ENCODE measurements around the gene SFRP5.

SFRP5 gene

GRCh38 chr10:97736403-97736901 is 35.3 kb downstream of the SFRP5 start:
- H3K27me3 ChIP-seq (ENCODE audit: insufficient read depth, low read length) = no peaks in the 10 kb centered on the region
- H3F3A ChIP-seq (ENCODE audit: insufficient read depth, low read length) = no peaks in the 10 kb centered on the region
- peak overlapping the region; percentile 25 for H3K27ac ChIP-seq (ENCODE audit: low read depth, low read length, poor library complexity, severe bottlenecking)
- peaks cover 13% of the 10 kb centered on the region for H3K36me3 ChIP-seq (ENCODE audit: insufficient read depth, low read length)
- TF ChIP-seq CTCF (IDR thresholded peaks at IDR 0.05; ENCODE audit: low read length) (no peak), EZH2 (IDR thresholded peaks at IDR 0.05; ENCODE audit: borderline replicate concordance, low read length) (no peak)
- peaks cover 8% of the 10 kb centered on the region; the same call in 1 of the 2 replicates for H3K79me2 ChIP-seq (ENCODE audit: insufficient read depth, low read length)
- no peaks in the 10 kb centered on the region for H4K20me1 ChIP-seq (ENCODE audit: insufficient read depth, low read length)
- H3K4me2 ChIP-seq (ENCODE audit: low read length) = peak overlapping the region; percentile 96
- H3K9me2 ChIP-seq (ENCODE audit: low read depth, low read length) = no peaks in the 10 kb centered on the region
- peaks cover 19% of the 10 kb centered on the region for H3K4me1 ChIP-seq (ENCODE audit: insufficient read depth, low read length, severe bottlenecking)
- peak overlapping the region; percentile 98 for H3K4me3 ChIP-seq (ENCODE audit: low read depth, low read length, poor library complexity, severe bottlenecking)
- H2AFZ ChIP-seq (ENCODE audit: low read length) = peak overlapping the region; percentile 85; the same call in 1 of the 2 replicates
- no peaks in the 10 kb centered on the region for H3K9me3 ChIP-seq (ENCODE audit: low read length)
- peak overlapping the region; percentile 97; the same call in 1 of the 2 replicates for H3K9ac ChIP-seq (ENCODE audit: low read length)

GRCh38 chr10:97734021-97734420 is 37.8 kb downstream of the SFRP5 start:
- H3K4me3 ChIP-seq (ENCODE audit: low read depth, low read length, poor library complexity, severe bottlenecking) = no peak overlapping the region
- H3K9me2 ChIP-seq (ENCODE audit: low read depth, low read length) = no peaks in the 10 kb centered on the region
- H4K20me1 ChIP-seq (ENCODE audit: insufficient read depth, low read length) = no peaks in the 10 kb centered on the region
- H3K9ac ChIP-seq (ENCODE audit: low read length) = no peak overlapping the region
- peaks cover 8% of the 10 kb centered on the region; the same call in 1 of the 2 replicates for H3K79me2 ChIP-seq (ENCODE audit: insufficient read depth, low read length)
- H3K27ac ChIP-seq (ENCODE audit: low read depth, low read length, poor library complexity, severe bottlenecking) = no peak overlapping the region
- H3K9me3 ChIP-seq (ENCODE audit: low read length) = no peaks in the 10 kb centered on the region
- peaks cover 19% of the 10 kb centered on the region for H3K4me1 ChIP-seq (ENCODE audit: insufficient read depth, low read length, severe bottlenecking)
- H2AFZ ChIP-seq (ENCODE audit: low read length) = no peak overlapping the region
- TF ChIP-seq CTCF (IDR thresholded peaks at IDR 0.05; ENCODE audit: low read length) (no peak), EZH2 (IDR thresholded peaks at IDR 0.05; ENCODE audit: borderline replicate concordance, low read length) (no peak)
- H3K27me3 ChIP-seq (ENCODE audit: insufficient read depth, low read length) = no peaks in the 10 kb centered on the region
- no peaks in the 10 kb centered on the region for H3F3A ChIP-seq (ENCODE audit: insufficient read depth, low read length)
- H3K4me2 ChIP-seq (ENCODE audit: low read length) = no peak overlapping the region
- no peaks in the 10 kb centered on the region; the same call in 1 of the 2 replicates for H3K36me3 ChIP-seq (ENCODE audit: insufficient read depth, low read length)

GRCh38 chr10:97733256-97733655 is 38.5 kb downstream of the SFRP5 start:
- H3K9me2 ChIP-seq (ENCODE audit: low read depth, low read length) = no peaks in the 10 kb centered on the region
- no peaks in the 10 kb centered on the region; the same call in 1 of the 2 replicates for H3K36me3 ChIP-seq (ENCODE audit: insufficient read depth, low read length)
- H3K79me2 ChIP-seq (ENCODE audit: insufficient read depth, low read length) = peaks cover 8% of the 10 kb centered on the region; the same call in 1 of the 2 replicates
- H3F3A ChIP-seq (ENCODE audit: insufficient read depth, low read length) = no peaks in the 10 kb centered on the region
- no peak overlapping the region for H3K4me3 ChIP-seq (ENCODE audit: low read depth, low read length, poor library complexity, severe bottlenecking)
- TF ChIP-seq EZH2 (IDR thresholded peaks at IDR 0.05; ENCODE audit: borderline replicate concordance, low read length) (no peak), CTCF (IDR thresholded peaks at IDR 0.05; ENCODE audit: low read length) (no peak)
- H3K27ac ChIP-seq (ENCODE audit: low read depth, low read length, poor library complexity, severe bottlenecking) = no peak overlapping the region
- no peak overlapping the region for H2AFZ ChIP-seq (ENCODE audit: low read length)
- peaks cover 15% of the 10 kb centered on the region for H3K4me1 ChIP-seq (ENCODE audit: insufficient read depth, low read length, severe bottlenecking)
- no peaks in the 10 kb centered on the region for H4K20me1 ChIP-seq (ENCODE audit: insufficient read depth, low read length)
- H3K9me3 ChIP-seq (ENCODE audit: low read length) = no peaks in the 10 kb centered on the region
- no peaks in the 10 kb centered on the region for H3K27me3 ChIP-seq (ENCODE audit: insufficient read depth, low read length)
- H3K4me2 ChIP-seq (ENCODE audit: low read length) = no peak overlapping the region
- no peak overlapping the region for H3K9ac ChIP-seq (ENCODE audit: low read length)
